HepG2 (cell line): ENCODE measurements around the gene BIRC7. TPM values are rescaled to one million over a fixed set of nuclear protein-coding genes. Genes with fewer than 3 reads are reported as not detected.

Experiments
- ATAC-seq: fragments of 200-7000 bp; cut with Tn5 transposase; 3 replicates; pipeline ENCODE4 v1.9.1; 2020; ENCODE audit warnings: mild to moderate bottlenecking, moderate library complexity
- BruUV-seq: library from RNA; stranded (reverse); fragments of 400-500 nt; replicated peaks from 2 replicates; lab custom pipeline; 2021; lab: Mats Ljungman, UMichigan
- CTCF ChIA-PET: fragments of 300-600 bp; formaldehyde crosslinking; extraction: SDS; loops from one replicate; lab custom pipeline; 2021; ENCODE audit warnings: low total read pairs, inconsistent platforms, low intra/inter-chr PET ratio; lab: Yijun Ruan, JAX
- POLR2A ChIA-PET: fragments of 350-600 bp; sonication (Branson Sonifier 250); formaldehyde crosslinking; loops from one replicate; lab custom pipeline; 2020; ENCODE audit warnings: antibody characterized with exemption, inconsistent platforms; lab: Yijun Ruan, JAX
- DNase-seq: peaks from one replicate; pipeline ENCODE4 v3.0.0-alpha.2; 2015; ENCODE audit warnings: low spot score
- FAIRE-seq: peaks from 3 replicates; lab custom pipeline; 2011; peaks lifted over from hg19 to GRCh38; lab: Jason Lieb, UNC
- H2AFZ ChIP-seq: one replicate; pipeline ENCODE4 v1.6.1; 2011; ENCODE audit warnings: low read length, inconsistent platforms
- H3K27ac ChIP-seq: fragments of 300-600 bp; 3 replicates; pipeline ENCODE4 v1.8.0; 2011; ENCODE audit warnings: mixed run types, mild to moderate bottlenecking, mixed read lengths, low read length, inconsistent platforms; ENCODE audit not compliant: insufficient read depth; ENCODE audit errors: extremely low read length
- H3K27me3 ChIP-seq, 2 experiments: fragments of 200-600 bp in 1 of 2; 2 replicates in 1 of 2; 3 replicates in 1 of 2; pipeline versions ENCODE4 v1.6.0 to v1.8.0; 2011; ENCODE audit warnings: low read length in 2 of 2, mild to moderate bottlenecking in 2 of 2, moderate library complexity in 2 of 2, inconsistent platforms in 1 of 2; ENCODE audit not compliant: insufficient read depth in 2 of 2, control insufficient read depth in 1 of 2
- H3K36me3 ChIP-seq, 2 experiments: fragments of 200-600 bp in 1 of 2; replicated peaks in 1 of 2; 2 replicates in 1 of 2; 3 replicates in 1 of 2; pipeline versions ENCODE4 v1.5.1 to v1.8.0; 2011; ENCODE audit warnings: low read length in 2 of 2, inconsistent platforms in 1 of 2; ENCODE audit not compliant: insufficient read depth in 2 of 2, control insufficient read depth in 1 of 2
- H3K4me1 ChIP-seq: 2 replicates; pipeline ENCODE4 v1.5.1; 2012; ENCODE audit warnings: low read length, inconsistent platforms; ENCODE audit not compliant: insufficient read depth
- H3K4me2 ChIP-seq: 2 replicates; pipeline ENCODE4 v1.6.0; 2011; ENCODE audit warnings: low read depth, low read length, inconsistent platforms
- H3K4me3 ChIP-seq, 3 experiments: fragments of 200-600 bp in 1 of 3; sonication (generic), shearing (Covaris generic) in 1 of 3; replicated peaks in 1 of 3; 2 replicates each; pipeline ENCODE4 v1.5.1; 2011 to 2016; ENCODE audit warnings: low read length in 3 of 3, inconsistent platforms in 2 of 3, low read depth in 2 of 3, mild to moderate bottlenecking in 2 of 3, control low read depth in 1 of 3, mixed read lengths in 1 of 3; ENCODE audit not compliant: insufficient read depth in 1 of 3
- H3K79me2 ChIP-seq: one replicate; pipeline ENCODE4 v1.6.1; 2011; ENCODE audit warnings: low read length, inconsistent platforms; ENCODE audit not compliant: insufficient read depth
- H3K9ac ChIP-seq: 2 replicates; pipeline ENCODE4 v1.6.0; 2011; ENCODE audit warnings: mild to moderate bottlenecking, low read depth, low read length, inconsistent platforms; ENCODE audit not compliant: insufficient read depth
- H3K9me3 ChIP-seq: 2 replicates; pipeline ENCODE4 v1.5.1; 2012; ENCODE audit warnings: mild to moderate bottlenecking, low read length
- H4K20me1 ChIP-seq: 2 replicates; pipeline ENCODE4 v1.6.0; 2011; ENCODE audit warnings: inconsistent platforms, mild to moderate bottlenecking, low read length, moderate library complexity; ENCODE audit not compliant: insufficient read depth
- CENPX ChIP-seq: sonication (generic); formaldehyde crosslinking; IDR thresholded peaks from 2 replicates; pipeline ENCODE4 v1.9.0; 2021; ENCODE audit warnings: mild to moderate bottlenecking, missing genetic modification reagents, moderate library complexity
- GPN1 ChIP-seq: sonication (generic); formaldehyde crosslinking; IDR thresholded peaks from 2 replicates; pipeline ENCODE4 v1.5.1; 2020; ENCODE audit warnings: missing genetic modification reagents, borderline replicate concordance
- HMGA1 ChIP-seq: sonication (generic); formaldehyde crosslinking; conservative IDR thresholded peaks from 2 replicates; pipeline ENCODE4 v1.4.0; 2020; ENCODE audit warnings: missing genetic modification reagents
- KIAA2018 ChIP-seq: sonication (generic); formaldehyde crosslinking; IDR thresholded peaks from 2 replicates; pipeline ENCODE4 v1.5.0; 2020; ENCODE audit warnings: mild to moderate bottlenecking, missing genetic modification reagents, borderline replicate concordance
- MTF2 ChIP-seq: sonication (generic); formaldehyde crosslinking; IDR thresholded peaks from 2 replicates; pipeline ENCODE4 v1.5.0; 2020; ENCODE audit warnings: missing genetic modification reagents, borderline replicate concordance
- SAP130 ChIP-seq: IDR thresholded peaks from 2 replicates; pipeline ENCODE4 v1.6.1; 2016; ENCODE audit warnings: low read depth
- TARDBP ChIP-seq: sonication (generic); formaldehyde crosslinking; IDR thresholded peaks from 2 replicates; pipeline ENCODE4 v1.8.0; 2022; ENCODE audit warnings: mild to moderate bottlenecking, missing genetic modification reagents
- TEAD3 ChIP-seq: optimal IDR thresholded peaks from 2 replicates; pipeline ENCODE3; 2016; ENCODE audit warnings: borderline replicate concordance
- THAP9 ChIP-seq: sonication (generic); formaldehyde crosslinking; IDR thresholded peaks from 2 replicates; pipeline ENCODE4; 2020; ENCODE audit warnings: missing genetic modification reagents, mild to moderate bottlenecking, borderline replicate concordance
- ZFP91 ChIP-seq: sonication (generic); formaldehyde crosslinking; IDR thresholded peaks from 2 replicates; pipeline ENCODE4 v1.9.0; 2022; ENCODE audit warnings: missing genetic modification reagents, mild to moderate bottlenecking, borderline replicate concordance
- ZNF225 ChIP-seq: sonication (generic); formaldehyde crosslinking; IDR thresholded peaks from 2 replicates; pipeline ENCODE4 v1.4.0; 2020; ENCODE audit warnings: mild to moderate bottlenecking, missing genetic modification reagents
- WGBS: methylation state at CpG from one replicate; pipeline ENCODE4 v1.1.6; 2017; ENCODE audit warnings: low lambda C conversion rate; 5-methylcytosine and 5-hydroxymethylcytosine counted together
- in situ Hi-C: cut with HindIII; loops from 2 replicates; pipeline ENCODE4 v1.10.0; 2017; ENCODE audit warnings: low pct_unique_long_range_greater_than_20kb; ENCODE audit not compliant: extremely low pct_ligation_motif_present
- intact Hi-C: fragments of 100-400 bp; cut with micrococcal nuclease; formaldehyde crosslinking; loops from one replicate; pipeline ENCODE4 v1.10.0; 2022; ENCODE audit not compliant: unreplicated experiment
- polyA plus RNA-seq, 8 experiments: library from polyadenylated mRNA; depleted of rRNA in 3 of 8; stranded (reverse) in 7 of 8; unstranded in 1 of 8; fragments of >200 nt; fragmentation: Illumina TruSeq in 4 of 8; extraction: Trizol in 4 of 8; gene quantifications; 2 replicates each; pipeline versions ENCODE4 v1.2.1 to v1.2.3, GENCODE V29; 2011 to 2016; ENCODE audit warnings: low read depth in 4 of 8, missing spikeins in 1 of 8, mixed read lengths in 1 of 8; ENCODE audit not compliant: insufficient read depth in 1 of 8
- total RNA-seq, 5 experiments: library from RNA; depleted of rRNA; stranded (reverse); fragments of >200 nt; fragmentation: Illumina TruSeq; extraction: Trizol; gene quantifications; 2 replicates each; pipeline ENCODE4 v1.2.3, GENCODE V29; 2016; ENCODE audit warnings: low read depth in 1 of 5

BIRC7 gene
- total and polyA plus RNA-seq, 2 of the 13 experiments (the other 11 are each of a cell fraction or from before 2014, with no cell fraction given) = 0.27 to 5.1 TPM

GRCh38 chr20:63254606-63255384, 19.1 kb downstream of the BIRC7 start:
- Histone ChIP-seq H3K9ac (no peak overlapping the region), H3K27ac (no peak overlapping the region), H4K20me1 (peaks cover 5% of the 10 kb centered on the region; the same call in 1 of the 2 replicates), H3K4me1 (peaks cover 17% of the 10 kb centered on the region), H3K9me3 (no peaks in the 10 kb centered on the region), H2AFZ (no peak overlapping the region), H3K27me3 (peaks cover 31 to 82% of the 10 kb centered on the region in 2 experiments), H3K4me2 (no peak overlapping the region), H3K36me3 (no peaks in the 10 kb centered on the region), H3K4me3 (no peak overlapping the region), H3K79me2 (no peaks in the 10 kb centered on the region)
- in situ Hi-C loops = no loop called here
- intact Hi-C loops = no loop called here
- no peak for FAIRE-seq
- POLR2A ChIA-PET = no interaction called here
- CTCF ChIA-PET = no interaction called here
- BruUV-seq = no TSS peak
- ATAC-seq = peak; percentile 25
- WGBS = 14% methylated on average over 29 of the region's 56 CpGs
- DNase-seq = no peak
- TF ChIP-seq HMGA1 (CRISPR knock-in tag) = no peak
- no peak for TF ChIP-seq ZFP91 (CRISPR knock-in tag)
- TF ChIP-seq SAP130 = no peak
- no peak for TF ChIP-seq TEAD3 (CRISPR knock-in tag)
- 0 out of 2 replicates have a peak, but pooled peaks have one; percentile 52 for TF ChIP-seq MTF2
- no peak for TF ChIP-seq GPN1 (CRISPR knock-in tag)
- 0 out of 2 replicates have a peak, but pooled peaks have one; percentile 15 for TF ChIP-seq THAP9
- no peak for TF ChIP-seq TARDBP (CRISPR knock-in tag)
- TF ChIP-seq ZNF225 (CRISPR knock-in tag) = no peak
- TF ChIP-seq CENPX (CRISPR knock-in tag) = no peak
- no peak for TF ChIP-seq KIAA2018 (CRISPR knock-in tag)
